ENCODE measurements around the gene KRT31.

Gene KRT31

GRCh38 chr17:41393294-41393693 is 4.1 kb downstream of the KRT31 start:
- Histone ChIP-seq H3K36me3 (no peaks in the 10 kb centered on the region), H3K4me3 (ENCODE audit: low read depth, low read length) (no peak overlapping the region), H3K27ac (no peak overlapping the region), H3K27me3 (ENCODE audit: insufficient read depth, low read depth, severe bottlenecking) (peaks cover 98% of the 10 kb centered on the region), H3K9me3 (ENCODE audit: severe bottlenecking) (peaks cover 3% of the 10 kb centered on the region)
- DNase-seq, result no peak
- TF ChIP-seq, protein P1, sequence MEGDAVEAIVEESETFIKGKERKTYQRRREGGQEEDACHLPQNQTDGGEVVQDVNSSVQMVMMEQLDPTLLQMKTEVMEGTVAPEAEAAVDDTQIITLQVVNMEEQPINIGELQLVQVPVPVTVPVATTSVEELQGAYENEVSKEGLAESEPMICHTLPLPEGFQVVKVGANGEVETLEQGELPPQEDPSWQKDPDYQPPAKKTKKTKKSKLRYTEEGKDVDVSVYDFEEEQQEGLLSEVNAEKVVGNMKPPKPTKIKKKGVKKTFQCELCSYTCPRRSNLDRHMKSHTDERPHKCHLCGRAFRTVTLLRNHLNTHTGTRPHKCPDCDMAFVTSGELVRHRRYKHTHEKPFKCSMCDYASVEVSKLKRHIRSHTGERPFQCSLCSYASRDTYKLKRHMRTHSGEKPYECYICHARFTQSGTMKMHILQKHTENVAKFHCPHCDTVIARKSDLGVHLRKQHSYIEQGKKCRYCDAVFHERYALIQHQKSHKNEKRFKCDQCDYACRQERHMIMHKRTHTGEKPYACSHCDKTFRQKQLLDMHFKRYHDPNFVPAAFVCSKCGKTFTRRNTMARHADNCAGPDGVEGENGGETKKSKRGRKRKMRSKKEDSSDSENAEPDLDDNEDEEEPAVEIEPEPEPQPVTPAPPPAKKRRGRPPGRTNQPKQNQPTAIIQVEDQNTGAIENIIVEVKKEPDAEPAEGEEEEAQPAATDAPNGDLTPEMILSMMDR (IDR thresholded peaks at IDR 0.05; ENCODE audit: low read depth, low read length), result no peak

- H3K4me3 ChIP-seq (ENCODE audit: low read depth, low read length), result no peak overlapping the region
- peaks cover 5% of the 10 kb centered on the region for H3K9me3 ChIP-seq (ENCODE audit: severe bottlenecking)
- H3K27ac ChIP-seq, result no peak overlapping the region
- DNase-seq, result no peak
- peaks cover 98% of the 10 kb centered on the region for H3K27me3 ChIP-seq (ENCODE audit: insufficient read depth, low read depth, severe bottlenecking)
- TF ChIP-seq, protein P1 (IDR thresholded peaks at IDR 0.05; ENCODE audit: low read depth, low read length), result no peak
- H3K36me3 ChIP-seq, result no peaks in the 10 kb centered on the region
Measured at GRCh38 chr17:41392278-41392677, 5.1 kb downstream of the KRT31 start.

DNA sequence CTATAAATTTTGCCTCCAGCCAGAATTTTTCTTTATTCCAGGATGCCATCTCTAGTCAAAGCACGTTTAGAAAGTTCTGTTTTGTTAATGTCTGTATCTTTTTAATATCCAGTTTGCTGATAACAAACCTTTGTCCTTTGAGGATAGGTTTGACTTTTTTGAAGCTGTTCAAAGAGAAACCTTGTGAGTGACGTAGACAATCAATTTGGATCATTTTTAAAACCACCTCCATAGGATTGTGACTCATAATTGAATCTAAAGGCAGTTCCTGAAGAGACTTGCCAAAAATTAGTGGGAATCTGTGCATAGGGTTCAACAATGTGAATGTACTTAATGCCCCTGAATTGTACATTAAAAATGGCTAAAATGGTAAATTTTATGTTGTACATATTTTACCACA is 5.9 kb downstream of the KRT31 start:
- TF ChIP-seq, protein P1 (IDR thresholded peaks at IDR 0.05; ENCODE audit: low read depth, low read length), result no peak
- Histone ChIP-seq H3K9me3 (ENCODE audit: severe bottlenecking) (peaks cover 12% of the 10 kb centered on the region), H3K27me3 (ENCODE audit: insufficient read depth, low read depth, severe bottlenecking) (peaks cover 98% of the 10 kb centered on the region), H3K36me3 (no peaks in the 10 kb centered on the region), H3K27ac (no peak overlapping the region), H3K4me3 (ENCODE audit: low read depth, low read length) (no peak overlapping the region)
- DNase-seq, result no peak

DNA sequence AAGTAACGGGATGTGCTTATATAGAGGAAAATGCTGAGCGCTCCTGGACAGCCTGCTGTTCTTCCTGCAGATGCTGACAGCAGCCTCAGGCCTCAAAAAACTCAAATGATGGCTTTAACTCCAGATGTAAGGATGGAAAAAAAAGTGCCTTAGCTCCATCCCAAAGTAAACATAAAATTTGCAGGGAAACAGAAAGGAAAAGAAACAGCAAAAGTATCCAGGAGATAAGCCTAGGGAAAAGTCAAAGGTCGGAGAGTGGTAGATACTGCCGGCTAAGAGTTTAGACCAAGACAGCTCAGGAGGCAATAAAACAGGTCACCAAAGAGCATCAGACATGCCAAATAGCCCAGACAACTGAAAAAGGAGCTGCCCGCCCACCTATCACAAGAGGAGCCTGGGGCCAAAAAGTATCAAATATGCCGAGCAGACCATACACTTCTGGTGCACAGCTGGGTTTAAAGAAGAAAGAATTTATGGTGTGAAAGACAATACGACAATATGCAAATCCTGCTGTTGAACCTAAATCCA is 6.9 kb downstream of the KRT31 start:
- H3K9me3 ChIP-seq (ENCODE audit: severe bottlenecking), result peaks cover 18% of the 10 kb centered on the region
- H3K27ac ChIP-seq, result no peak overlapping the region
- TF ChIP-seq, protein P1 (IDR thresholded peaks at IDR 0.05; ENCODE audit: low read depth, low read length), result no peak
- H3K27me3 ChIP-seq (ENCODE audit: insufficient read depth, low read depth, severe bottlenecking), result peaks cover 95% of the 10 kb centered on the region
- no peak overlapping the region for H3K4me3 ChIP-seq (ENCODE audit: low read depth, low read length)
- no peak for DNase-seq
- H3K36me3 ChIP-seq, result no peaks in the 10 kb centered on the region

DNA sequence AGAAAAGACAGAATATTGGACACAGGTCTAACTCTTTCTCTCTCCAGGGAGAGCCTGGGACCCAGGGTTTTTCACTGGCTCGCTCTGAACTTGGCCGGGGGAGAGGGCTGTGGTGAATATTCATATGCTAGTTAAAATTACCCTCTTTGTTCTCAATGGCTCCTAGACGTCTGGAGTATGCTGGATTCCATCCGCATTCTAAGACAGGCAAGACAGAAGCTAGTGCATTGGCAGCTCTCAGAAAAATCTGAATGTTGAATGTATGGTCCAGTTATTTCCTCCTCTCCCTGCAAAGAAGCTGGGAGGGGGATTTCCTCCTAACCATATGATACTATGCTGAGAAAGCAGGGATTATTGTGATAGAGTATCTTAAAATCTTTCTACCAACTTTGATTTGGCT is 9.7 kb downstream of the KRT31 start:
- no peak for DNase-seq
- peaks cover 16% of the 10 kb centered on the region for H3K9me3 ChIP-seq (ENCODE audit: severe bottlenecking)
- no peak overlapping the region for H3K4me3 ChIP-seq (ENCODE audit: low read depth, low read length)
- no peaks in the 10 kb centered on the region for H3K36me3 ChIP-seq
- H3K27me3 ChIP-seq (ENCODE audit: insufficient read depth, low read depth, severe bottlenecking), result peaks cover 94% of the 10 kb centered on the region
- H3K27ac ChIP-seq, result no peak overlapping the region
- TF ChIP-seq, protein P1 (IDR thresholded peaks at IDR 0.05; ENCODE audit: low read depth, low read length), result no peak

DNA sequence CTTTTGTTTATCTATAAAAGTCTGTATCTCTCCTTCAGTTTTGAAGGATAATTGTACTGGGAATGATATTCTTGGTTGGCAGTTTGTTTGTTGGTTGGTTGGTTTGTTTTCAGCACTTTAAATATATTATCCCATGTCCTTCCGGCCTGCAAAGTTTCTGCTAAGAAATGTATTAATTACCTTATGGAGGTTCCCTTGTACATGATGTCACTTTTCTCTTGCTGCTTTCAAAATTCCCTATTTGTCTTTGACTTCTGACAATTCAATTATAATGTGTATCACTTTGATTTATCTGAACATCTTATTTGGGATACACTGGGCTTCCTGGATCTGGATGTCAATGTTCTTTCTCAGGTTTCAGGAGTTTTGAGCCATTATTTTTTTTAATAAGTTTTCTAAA is 11.2 kb downstream of the KRT31 start:
- no peak overlapping the region for H3K4me3 ChIP-seq (ENCODE audit: low read depth, low read length)
- no peak for DNase-seq
- TF ChIP-seq, protein P1 (IDR thresholded peaks at IDR 0.05; ENCODE audit: low read depth, low read length), result no peak
- peaks cover 95% of the 10 kb centered on the region for H3K27me3 ChIP-seq (ENCODE audit: insufficient read depth, low read depth, severe bottlenecking)
- no peaks in the 10 kb centered on the region for H3K36me3 ChIP-seq
- H3K27ac ChIP-seq, result no peak overlapping the region
- H3K9me3 ChIP-seq (ENCODE audit: severe bottlenecking), result peaks cover 16% of the 10 kb centered on the region
